ENCODE results near the gene DAZAP1.
A peak's percentile ranks its signal among the peaks of the same experiment; 100 is the strongest.

The DAZAP1 gene

GRCh38 chr19:1457031-1457739, 49.8 kb downstream of the DAZAP1 start:
- no peaks in the 10 kb centered on the region for H3K9me3 ChIP-seq (ENCODE audit: insufficient read depth, low read length)
- no peak for TF ChIP-seq SUZ12 (IDR thresholded peaks at IDR 0.05; ENCODE audit: extremely low read depth, insufficient read depth, insufficient read length)
- no peak for TF ChIP-seq ZNF274 (IDR thresholded peaks at IDR 0.05; ENCODE audit: low read depth, low read length)
- H3K4me3 ChIP-seq (ENCODE audit: insufficient read length, low read depth): no peak overlapping the region
- H3K9ac ChIP-seq (ENCODE audit: insufficient read length, low read depth): peak overlapping the region; percentile 74
- H3K27me3 ChIP-seq (ENCODE audit: insufficient read depth, insufficient read length): peaks cover 40% of the 10 kb centered on the region
- H3K4me1 ChIP-seq (ENCODE audit: insufficient read depth, insufficient read length): peaks cover 30% of the 10 kb centered on the region
- no peak for DNase-seq (ENCODE audit: low read depth, low spot score)
- H3K36me3 ChIP-seq (ENCODE audit: insufficient read depth, insufficient read length, low read length): peaks cover 12% of the 10 kb centered on the region

GRCh38 chr19:1457892-1458291, 50.5 kb downstream of the DAZAP1 start:
- TF ChIP-seq YY1 (IDR thresholded peaks at IDR 0.05; ENCODE audit: insufficient read depth, insufficient read length) (no peak), ZNF274 (IDR thresholded peaks at IDR 0.05; ENCODE audit: low read depth, low read length) (no peak), SUZ12 (IDR thresholded peaks at IDR 0.05; ENCODE audit: extremely low read depth, insufficient read depth, insufficient read length) (no peak)
- no peak for DNase-seq (ENCODE audit: low read depth, low spot score)
- Histone ChIP-seq H3K36me3 (ENCODE audit: insufficient read depth, insufficient read length, low read length) (peaks cover 12% of the 10 kb centered on the region), H3K4me3 (ENCODE audit: insufficient read length, low read depth) (no peak overlapping the region), H3K9me3 (ENCODE audit: insufficient read depth, low read length) (no peaks in the 10 kb centered on the region), H3K9ac (ENCODE audit: insufficient read length, low read depth) (no peak overlapping the region), H3K27me3 (ENCODE audit: insufficient read depth, insufficient read length) (peaks cover 33% of the 10 kb centered on the region), H3K4me1 (ENCODE audit: insufficient read depth, insufficient read length) (peaks cover 23% of the 10 kb centered on the region)

GRCh38 chr19:1459479-1459878, 52.1 kb downstream of the DAZAP1 start:
- no peak overlapping the region for H3K9ac ChIP-seq (ENCODE audit: insufficient read length, low read depth)
- TF ChIP-seq ZNF274 (IDR thresholded peaks at IDR 0.05; ENCODE audit: low read depth, low read length): no peak
- no peak for TF ChIP-seq SUZ12 (IDR thresholded peaks at IDR 0.05; ENCODE audit: extremely low read depth, insufficient read depth, insufficient read length)
- TF ChIP-seq YY1 (IDR thresholded peaks at IDR 0.05; ENCODE audit: insufficient read depth, insufficient read length): no peak
- H3K4me1 ChIP-seq (ENCODE audit: insufficient read depth, insufficient read length): peaks cover 13% of the 10 kb centered on the region
- H3K9me3 ChIP-seq (ENCODE audit: insufficient read depth, low read length): no peaks in the 10 kb centered on the region
- H3K27me3 ChIP-seq (ENCODE audit: insufficient read depth, insufficient read length): peaks cover 18% of the 10 kb centered on the region
- peaks cover 12% of the 10 kb centered on the region for H3K36me3 ChIP-seq (ENCODE audit: insufficient read depth, insufficient read length, low read length)
- no peak for DNase-seq (ENCODE audit: low read depth, low spot score)
- H3K4me3 ChIP-seq (ENCODE audit: insufficient read length, low read depth): no peak overlapping the region

GRCh38 chr19:1460033-1460995, 52.9 kb downstream of the DAZAP1 start:
- H3K27me3 ChIP-seq (ENCODE audit: insufficient read depth, insufficient read length): peaks cover 19% of the 10 kb centered on the region
- DNase-seq (ENCODE audit: low read depth, low spot score): no peak
- H3K4me3 ChIP-seq (ENCODE audit: insufficient read length, low read depth): no peak overlapping the region
- no peak overlapping the region for H3K9ac ChIP-seq (ENCODE audit: insufficient read length, low read depth)
- no peaks in the 10 kb centered on the region for H3K9me3 ChIP-seq (ENCODE audit: insufficient read depth, low read length)
- TF ChIP-seq YY1 (IDR thresholded peaks at IDR 0.05; ENCODE audit: insufficient read depth, insufficient read length): no peak
- TF ChIP-seq ZNF274 (IDR thresholded peaks at IDR 0.05; ENCODE audit: low read depth, low read length): no peak
- TF ChIP-seq SUZ12 (IDR thresholded peaks at IDR 0.05; ENCODE audit: extremely low read depth, insufficient read depth, insufficient read length): no peak
- H3K4me1 ChIP-seq (ENCODE audit: insufficient read depth, insufficient read length): peaks cover 16% of the 10 kb centered on the region
- H3K36me3 ChIP-seq (ENCODE audit: insufficient read depth, insufficient read length, low read length): peaks cover 12% of the 10 kb centered on the region

GRCh38 chr19:1461862-1462261, 54.5 kb downstream of the DAZAP1 start:
- TF ChIP-seq SUZ12 (IDR thresholded peaks at IDR 0.05; ENCODE audit: extremely low read depth, insufficient read depth, insufficient read length) (no peak), ZNF274 (IDR thresholded peaks at IDR 0.05; ENCODE audit: low read depth, low read length) (no peak), YY1 (IDR thresholded peaks at IDR 0.05; ENCODE audit: insufficient read depth, insufficient read length) (no peak)
- Histone ChIP-seq H3K4me1 (ENCODE audit: insufficient read depth, insufficient read length) (peaks cover 17% of the 10 kb centered on the region), H3K9ac (ENCODE audit: insufficient read length, low read depth) (peak overlapping the region; percentile 32), H3K27me3 (ENCODE audit: insufficient read depth, insufficient read length) (peaks cover 26% of the 10 kb centered on the region), H3K4me3 (ENCODE audit: insufficient read length, low read depth) (no peak overlapping the region), H3K36me3 (ENCODE audit: insufficient read depth, insufficient read length, low read length) (peaks cover 16% of the 10 kb centered on the region), H3K9me3 (ENCODE audit: insufficient read depth, low read length) (no peaks in the 10 kb centered on the region)
- no peak for DNase-seq (ENCODE audit: low read depth, low spot score)

GRCh38 chr19:1465191-1466016, 58.0 kb downstream of the DAZAP1 start:
- Histone ChIP-seq H3K9me3 (ENCODE audit: insufficient read depth, low read length) (no peaks in the 10 kb centered on the region), H3K36me3 (ENCODE audit: insufficient read depth, insufficient read length, low read length) (peaks cover 12% of the 10 kb centered on the region), H3K4me1 (ENCODE audit: insufficient read depth, insufficient read length) (peaks cover 31% of the 10 kb centered on the region), H3K9ac (ENCODE audit: insufficient read length, low read depth) (no peak overlapping the region), H3K4me3 (ENCODE audit: insufficient read length, low read depth) (no peak overlapping the region), H3K27me3 (ENCODE audit: insufficient read depth, insufficient read length) (peaks cover 52% of the 10 kb centered on the region)
- no peak for DNase-seq (ENCODE audit: low read depth, low spot score)
- TF ChIP-seq ZNF274 (IDR thresholded peaks at IDR 0.05; ENCODE audit: low read depth, low read length) (no peak), SUZ12 (IDR thresholded peaks at IDR 0.05; ENCODE audit: extremely low read depth, insufficient read depth, insufficient read length) (no peak), YY1 (IDR thresholded peaks at IDR 0.05; ENCODE audit: insufficient read depth, insufficient read length) (no peak)
